Endothelial cell of umbilical vein (primary cell): Measurements from ENCODE around the gene CAMTA1. TPM values are rescaled to one million over a fixed set of nuclear protein-coding genes. Genes with fewer than 3 reads are reported as not detected.

Source experiments
- BruUV-seq: library from RNA; stranded (reverse); fragments of 400-500 nt; replicated peaks from 2 replicates; lab custom pipeline; 2021; lab: Mats Ljungman, UMichigan
- CTCF ChIA-PET: fragments of 300-600, 350-600 bp; sonication (Branson Sonifier 250); formaldehyde crosslinking; loops from one replicate; lab custom pipeline; 2021; ENCODE audit warnings: antibody characterized with exemption, inconsistent platforms; lab: Charles Lee
- POLR2A ChIA-PET: fragments of 300-600, 350-600 bp; sonication (Branson Sonifier 250); formaldehyde crosslinking; loops from one replicate; lab custom pipeline; 2021; ENCODE audit warnings: antibody characterized with exemption, inconsistent platforms; lab: Charles Lee
- DNase-seq: peaks from one replicate; pipeline ENCODE4 v3.0.0-alpha.2; 2011; ENCODE audit warnings: low read depth, low spot score
- FAIRE-seq: peaks from 2 replicates; lab custom pipeline; 2011; peaks lifted over from hg19 to GRCh38; lab: Jason Lieb, UNC
- H2AFZ ChIP-seq: 2 replicates; pipeline ENCODE4 v1.6.0; 2012; ENCODE audit warnings: low read depth, low read length, control low read depth, inconsistent platforms
- H3K27ac ChIP-seq: 2 replicates; pipeline ENCODE4 v1.5.1; 2011; ENCODE audit warnings: low read depth, mild to moderate bottlenecking, control low read depth, low read length, moderate library complexity; ENCODE audit not compliant: insufficient read depth
- H3K27me3 ChIP-seq, 2 experiments: 2 replicates each; pipeline versions ENCODE4 v1.6.0 to v1.6.1; 2011; ENCODE audit warnings: low read length in 2 of 2, mixed read lengths in 1 of 2; ENCODE audit not compliant: control insufficient read depth in 2 of 2, insufficient read depth in 2 of 2
- H3K36me3 ChIP-seq, 2 experiments: 2 replicates in 1 of 2; 3 replicates in 1 of 2; pipeline ENCODE4 v1.5.1; 2011; ENCODE audit warnings: low read length in 2 of 2, mild to moderate bottlenecking in 1 of 2, moderate library complexity in 1 of 2; ENCODE audit not compliant: control insufficient read depth in 2 of 2, insufficient read depth in 2 of 2; ENCODE audit errors: extremely low read depth in 1 of 2
- H3K4me1 ChIP-seq: 3 replicates; pipeline ENCODE4 v1.5.1; 2011; ENCODE audit warnings: mild to moderate bottlenecking, low read length; ENCODE audit not compliant: control insufficient read depth, insufficient read depth; ENCODE audit errors: extremely low read depth
- H3K4me2 ChIP-seq: 2 replicates; pipeline ENCODE4 v1.6.1; 2011; ENCODE audit warnings: low read length, control low read depth, mixed read lengths; ENCODE audit not compliant: insufficient read depth
- H3K4me3 ChIP-seq, 3 experiments: fragments of 200-600 bp in 1 of 3; sonication (generic), shearing (Covaris generic) in 1 of 3; replicated peaks in 1 of 3; 2 replicates each; pipeline ENCODE4 v1.5.1; 2011 to 2016; ENCODE audit warnings: control low read depth in 3 of 3, low read length in 3 of 3, mild to moderate bottlenecking in 2 of 3, inconsistent platforms in 1 of 3, low read depth in 1 of 3, moderate library complexity in 1 of 3; ENCODE audit not compliant: insufficient read depth in 1 of 3
- H3K79me2 ChIP-seq: 2 replicates; pipeline ENCODE4 v1.6.0; 2012; ENCODE audit warnings: low read length, inconsistent platforms; ENCODE audit not compliant: control insufficient read depth, insufficient read depth
- H3K9ac ChIP-seq: replicated peaks from 2 replicates; pipeline ENCODE3; 2011; ENCODE audit warnings: low read length, control low read depth; ENCODE audit not compliant: insufficient read depth; ENCODE audit errors: extremely low read depth
- H3K9me1 ChIP-seq: replicated peaks from 3 replicates; pipeline ENCODE4 v1.6.0; 2011; ENCODE audit warnings: mild to moderate bottlenecking, low read length; ENCODE audit not compliant: control insufficient read depth, insufficient read depth; ENCODE audit errors: extremely low read depth
- H3K9me3 ChIP-seq: replicated peaks from 2 replicates; pipeline ENCODE4 v1.5.1; 2012; ENCODE audit warnings: low read length, inconsistent platforms; ENCODE audit not compliant: control insufficient read depth, insufficient read depth
- H4K20me1 ChIP-seq: replicated peaks from 2 replicates; pipeline ENCODE3; 2011; ENCODE audit warnings: mild to moderate bottlenecking, low read length; ENCODE audit not compliant: control insufficient read depth, insufficient read depth; ENCODE audit errors: extremely low read depth
- EZH2 ChIP-seq: IDR thresholded peaks from 2 replicates; pipeline ENCODE4 v1.6.1; 2012; ENCODE audit warnings: borderline replicate concordance, low read depth, mild to moderate bottlenecking, moderate library complexity, low read length, inconsistent platforms; ENCODE audit not compliant: severe bottlenecking
- FOS ChIP-seq: IDR thresholded peaks from 2 replicates; pipeline ENCODE4 v1.6.1; 2011; ENCODE audit warnings: mild to moderate bottlenecking, low read length, moderate library complexity, borderline replicate concordance; ENCODE audit not compliant: insufficient read depth
- GATA2 ChIP-seq: IDR thresholded peaks from 2 replicates; pipeline ENCODE4 v1.7.0; 2011; ENCODE audit warnings: low read depth, mild to moderate bottlenecking, moderate library complexity, mixed read lengths, low read length; ENCODE audit not compliant: insufficient read length, insufficient read depth
- JUN ChIP-seq: IDR thresholded peaks from 2 replicates; pipeline ENCODE4 v1.6.1; 2011; ENCODE audit warnings: borderline replicate concordance, low read depth; ENCODE audit not compliant: insufficient read length, insufficient read depth
- MYC ChIP-seq: IDR thresholded peaks from one replicate; pipeline ENCODE4 v1.6.1; 2011; ENCODE audit warnings: mild to moderate bottlenecking, low read depth, low read length
- POLR2A ChIP-seq: IDR thresholded peaks from 2 replicates; pipeline ENCODE4 v1.6.1; 2012; ENCODE audit warnings: low read depth, mild to moderate bottlenecking, control low read depth, low read length
- POLR2AphosphoS5 ChIP-seq: IDR thresholded peaks from 2 replicates; pipeline ENCODE4 v1.6.1; 2012; ENCODE audit warnings: low read depth, mild to moderate bottlenecking, control low read depth, low read length, moderate library complexity; ENCODE audit not compliant: insufficient read depth
- dilution Hi-C: fragments of 300-500 bp; cut with MboI; formaldehyde crosslinking; loops from one replicate; pipeline ENCODE4 v1.15.0; 2019; ENCODE audit warnings: low sequenced_read_pairs; ENCODE audit not compliant: extremely low pct_ligation_motif_present
- intact Hi-C: fragments of 100-400 bp; cut with micrococcal nuclease; formaldehyde crosslinking; loops from one replicate; pipeline ENCODE4 v1.10.0; 2022
- polyA plus RNA-seq, 4 experiments: library from polyadenylated mRNA; depleted of rRNA in 3 of 4; stranded (reverse) in 3 of 4; unstranded in 1 of 4; fragments of >200 nt; gene quantifications; 2 replicates each; pipeline versions ENCODE4 v1.2.1 to v1.2.3, GENCODE V29; 2011 to 2012; ENCODE audit warnings: missing spikeins in 1 of 4
- total RNA-seq: library from RNA; stranded (reverse); gene quantifications from 2 replicates; pipeline ENCODE4 v1.2.3, GENCODE V29; 2021
- TF ChIP-seq, protein P1 (sequence below), 2 donors: IDR thresholded peaks; 1 replicate in 1 of 2; 2 replicates in 1 of 2; pipeline ENCODE4 v1.5.1; 2011; ENCODE audit warnings: low read length in 2 of 2, mild to moderate bottlenecking in 2 of 2, moderate library complexity in 2 of 2, control low read depth in 1 of 2, inconsistent platforms in 1 of 2, low read depth in 1 of 2; ENCODE audit not compliant: insufficient read depth in 1 of 2; ENCODE audit errors: extremely low read depth in 1 of 2
- TF ChIP-seq, protein P2 (sequence below): IDR thresholded peaks from 2 replicates; pipeline ENCODE4 v1.6.1; 2011; ENCODE audit not compliant: insufficient read depth, insufficient read length

The CAMTA1 gene
- total and polyA plus RNA-seq, 2 donors (not counting 3 experiments of a cell fraction or from before 2014, with no cell fraction given), result 50.8 to 92.7 TPM

DNA sequence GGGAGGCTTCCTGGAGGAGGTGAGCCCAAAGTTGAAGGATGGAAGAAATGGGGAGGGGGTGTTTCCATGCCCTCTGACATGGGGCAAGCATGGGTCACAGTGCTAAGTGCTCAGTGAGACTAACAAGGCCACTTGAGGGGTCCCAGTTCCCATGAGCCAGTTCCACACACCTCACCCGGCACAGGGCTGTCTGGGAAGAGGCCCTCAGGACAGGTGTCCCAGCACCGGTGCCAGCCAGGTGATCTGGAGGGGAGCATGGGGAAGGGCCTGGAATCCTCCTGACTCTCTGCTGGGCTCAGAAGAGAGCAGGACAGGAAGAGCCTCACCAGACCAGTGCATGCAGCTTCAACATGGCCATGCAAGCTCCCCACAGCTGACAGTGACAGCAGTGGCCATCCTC lies 691.1 kb downstream of the CAMTA1 start:
- Histone ChIP-seq H3K36me3 (no peaks in the 10 kb centered on the region), H3K79me2 (no peaks in the 10 kb centered on the region), H3K4me1 (peaks cover 6% of the 10 kb centered on the region), H3K4me2 (no peak overlapping the region), H3K27me3 (no peaks in the 10 kb centered on the region), H4K20me1 (no peaks in the 10 kb centered on the region), H2AFZ (no peak overlapping the region), H3K9me1 (no peaks in the 10 kb centered on the region), H3K27ac (no peak overlapping the region), H3K9ac (no peak overlapping the region), H3K9me3 (no peaks in the 10 kb centered on the region), H3K4me3 (no peak overlapping the region)
- FAIRE-seq (no peak), DNase-seq (no peak)
- no peak for TF ChIP-seq POLR2AphosphoS5
- ChIA-PET CTCF (no interaction called here), POLR2A (no interaction called here)
- dilution Hi-C loops (no loop called here), intact Hi-C loops (no loop called here)
- no TSS peak for BruUV-seq

DNA sequence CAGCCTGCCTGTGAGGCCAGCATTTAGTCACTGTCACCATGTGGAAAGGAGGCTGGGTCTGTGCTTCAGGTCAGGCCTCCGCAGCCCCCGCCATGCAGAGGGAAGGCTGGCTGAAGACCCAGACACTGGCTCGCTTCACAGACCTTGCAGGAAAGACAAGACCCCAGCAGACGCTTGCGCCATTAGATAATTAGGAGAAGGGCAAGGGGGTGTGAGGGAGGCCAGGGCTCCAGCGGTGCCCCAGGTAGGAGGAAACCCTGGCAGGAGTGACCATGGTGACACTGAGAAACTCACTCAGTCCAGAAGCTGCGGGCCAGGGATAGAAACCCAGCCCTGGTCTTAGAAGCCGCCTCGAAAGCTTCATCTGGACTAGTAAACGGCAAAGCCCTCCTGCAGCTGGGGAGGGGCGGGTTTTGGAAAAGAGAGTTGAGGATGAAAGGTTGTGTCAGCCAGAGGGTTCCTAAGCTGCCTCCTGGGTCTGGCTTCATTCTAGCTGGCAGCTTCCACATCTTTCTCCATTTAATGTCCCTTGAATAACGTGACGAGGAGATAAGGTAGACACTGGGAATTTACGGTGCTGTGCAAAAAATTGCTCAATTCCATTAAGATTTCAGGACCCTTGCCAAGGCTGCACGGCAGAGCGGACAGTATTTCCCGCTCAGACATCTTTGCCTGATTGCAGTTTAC lies 691.8 kb downstream of the CAMTA1 start:
- no peak for FAIRE-seq
- POLR2A ChIA-PET, result no interaction called here
- CTCF ChIA-PET, result interaction anchor here (0.8 kb wide), 1 partner anchor 407 kb away, joined by 3 read pairs; no protein-coding TSS in a partner anchor
- H3K4me1 ChIP-seq, result peaks cover under 1% of the 10 kb centered on the region
- no peak overlapping the region for H3K27ac ChIP-seq
- TF ChIP-seq, protein P1, sequence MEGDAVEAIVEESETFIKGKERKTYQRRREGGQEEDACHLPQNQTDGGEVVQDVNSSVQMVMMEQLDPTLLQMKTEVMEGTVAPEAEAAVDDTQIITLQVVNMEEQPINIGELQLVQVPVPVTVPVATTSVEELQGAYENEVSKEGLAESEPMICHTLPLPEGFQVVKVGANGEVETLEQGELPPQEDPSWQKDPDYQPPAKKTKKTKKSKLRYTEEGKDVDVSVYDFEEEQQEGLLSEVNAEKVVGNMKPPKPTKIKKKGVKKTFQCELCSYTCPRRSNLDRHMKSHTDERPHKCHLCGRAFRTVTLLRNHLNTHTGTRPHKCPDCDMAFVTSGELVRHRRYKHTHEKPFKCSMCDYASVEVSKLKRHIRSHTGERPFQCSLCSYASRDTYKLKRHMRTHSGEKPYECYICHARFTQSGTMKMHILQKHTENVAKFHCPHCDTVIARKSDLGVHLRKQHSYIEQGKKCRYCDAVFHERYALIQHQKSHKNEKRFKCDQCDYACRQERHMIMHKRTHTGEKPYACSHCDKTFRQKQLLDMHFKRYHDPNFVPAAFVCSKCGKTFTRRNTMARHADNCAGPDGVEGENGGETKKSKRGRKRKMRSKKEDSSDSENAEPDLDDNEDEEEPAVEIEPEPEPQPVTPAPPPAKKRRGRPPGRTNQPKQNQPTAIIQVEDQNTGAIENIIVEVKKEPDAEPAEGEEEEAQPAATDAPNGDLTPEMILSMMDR (IDR thresholded peaks at IDR 0.05; ENCODE audit: extremely low read depth in 1 of 2, insufficient read depth in 1 of 2, low read depth in 1 of 2, low read length in 2 of 2), result no peak
- TF ChIP-seq FOS (no peak), GATA2 (no peak), EZH2 (no peak), JUN (no peak), POLR2AphosphoS5 (no peak), POLR2A (no peak), MYC (no peak)
- TF ChIP-seq, protein P2, sequence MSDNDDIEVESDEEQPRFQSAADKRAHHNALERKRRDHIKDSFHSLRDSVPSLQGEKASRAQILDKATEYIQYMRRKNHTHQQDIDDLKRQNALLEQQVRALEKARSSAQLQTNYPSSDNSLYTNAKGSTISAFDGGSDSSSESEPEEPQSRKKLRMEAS, result no peak
- H3K4me3 ChIP-seq, result no peak overlapping the region
- H3K9ac ChIP-seq, result no peak overlapping the region
- no peaks in the 10 kb centered on the region for H3K79me2 ChIP-seq
- H4K20me1 ChIP-seq, result no peaks in the 10 kb centered on the region
- H3K9me3 ChIP-seq, result no peaks in the 10 kb centered on the region
- BruUV-seq, result no TSS peak
- H3K4me2 ChIP-seq, result no peak overlapping the region
- no peaks in the 10 kb centered on the region for H3K27me3 ChIP-seq
- intact Hi-C loops (no loop called here), dilution Hi-C loops (no loop called here)
- H2AFZ ChIP-seq, result no peak overlapping the region
- no peaks in the 10 kb centered on the region for H3K9me1 ChIP-seq
- DNase-seq, result no peak
- no peaks in the 10 kb centered on the region for H3K36me3 ChIP-seq
